GM19193 (cell line): ENCODE data around the gene DHX34.

Experiments used
- POLR2A ChIP-seq: IDR thresholded peaks from 4 replicates; pipeline ENCODE4 v1.6.1; 2011; ENCODE audit not compliant: insufficient read depth, insufficient read length; ENCODE audit errors: extremely low read depth

DHX34 gene

DNA sequence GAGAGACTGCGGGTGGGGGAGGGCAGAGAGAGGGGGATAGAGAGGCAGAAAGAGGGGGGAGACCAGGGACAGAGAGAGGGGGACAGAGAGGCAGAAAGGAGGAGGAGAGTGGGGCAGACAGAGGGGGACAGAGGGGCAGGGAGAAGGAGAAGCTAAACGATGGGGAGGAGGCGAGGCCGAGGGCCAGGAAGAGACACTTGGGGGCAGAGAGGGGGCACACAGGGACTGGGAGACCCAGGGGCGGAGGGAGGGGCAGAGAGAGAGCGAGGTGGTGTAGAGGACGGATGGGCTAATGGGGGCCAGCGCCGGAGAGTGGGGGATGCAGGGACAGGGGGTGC is 69.5 kb downstream of the DHX34 start:
- no peak for TF ChIP-seq POLR2A

DNA sequence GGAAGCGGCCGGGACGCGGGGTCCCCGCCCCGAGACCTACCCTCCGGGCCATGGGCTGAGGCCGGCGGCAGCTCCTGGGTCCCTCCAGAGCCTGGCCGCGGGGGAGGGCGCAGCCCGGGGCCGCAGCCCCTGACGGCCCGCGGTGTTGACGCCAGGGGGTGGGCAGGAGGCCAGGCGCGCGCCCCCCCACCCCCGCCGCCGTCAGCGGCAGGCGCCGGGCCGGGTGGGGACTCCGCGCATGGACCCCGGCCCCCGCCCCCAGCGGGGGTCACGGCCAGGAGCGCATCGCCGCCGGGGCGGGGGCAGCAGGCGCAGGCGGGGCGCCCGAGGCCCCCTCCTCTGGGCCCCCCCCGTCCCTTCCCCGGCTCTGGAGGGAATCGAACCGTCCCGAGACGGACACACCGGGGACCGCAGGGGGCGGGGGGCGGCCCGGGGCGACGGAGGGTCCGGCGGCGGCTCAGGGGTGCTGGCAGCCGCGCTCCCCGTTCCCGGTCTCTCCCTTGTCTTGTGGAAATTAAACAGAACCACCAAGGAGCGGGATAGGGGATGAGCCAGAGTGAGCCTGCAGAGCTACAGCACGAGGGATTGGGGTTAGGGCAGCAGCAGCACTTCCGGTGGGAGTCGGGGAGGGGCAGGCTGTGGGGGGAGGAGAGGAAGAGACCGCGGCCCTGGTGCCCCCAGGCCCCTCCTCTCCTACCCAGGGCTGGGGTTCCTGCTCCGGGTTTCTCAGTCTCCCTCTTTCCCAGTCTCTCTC is 70.1 kb downstream of the DHX34 start, which contains the start of gene MEIS3:
TSS of gene MEIS3 (minus strand) at position 498 of the 754 bp plus-strand sequence. CDS start at position 52, 446 bp downstream.
- TF ChIP-seq POLR2A: no peak

DNA sequence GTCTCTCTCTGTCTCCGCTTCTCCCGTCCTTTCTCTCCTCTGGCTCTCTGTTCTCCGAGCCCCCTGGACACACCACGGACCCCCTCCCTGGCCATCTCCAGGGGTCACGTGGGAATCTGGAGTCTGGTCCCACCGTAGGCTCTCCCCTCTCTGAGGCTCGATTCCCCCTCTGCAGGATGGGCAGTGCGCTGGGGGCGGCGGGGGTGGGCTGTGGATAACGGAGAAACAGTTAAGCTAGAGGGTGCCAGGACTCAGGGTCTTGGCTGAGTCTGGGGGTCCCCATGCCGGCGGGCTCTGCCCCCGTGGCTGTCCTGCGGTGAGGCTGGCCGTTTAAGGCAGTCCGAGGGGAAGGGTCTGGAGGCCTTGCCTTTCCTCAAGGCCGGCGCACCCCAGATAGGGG is 70.7 kb downstream of the DHX34 start:
- no peak for TF ChIP-seq POLR2A

DNA sequence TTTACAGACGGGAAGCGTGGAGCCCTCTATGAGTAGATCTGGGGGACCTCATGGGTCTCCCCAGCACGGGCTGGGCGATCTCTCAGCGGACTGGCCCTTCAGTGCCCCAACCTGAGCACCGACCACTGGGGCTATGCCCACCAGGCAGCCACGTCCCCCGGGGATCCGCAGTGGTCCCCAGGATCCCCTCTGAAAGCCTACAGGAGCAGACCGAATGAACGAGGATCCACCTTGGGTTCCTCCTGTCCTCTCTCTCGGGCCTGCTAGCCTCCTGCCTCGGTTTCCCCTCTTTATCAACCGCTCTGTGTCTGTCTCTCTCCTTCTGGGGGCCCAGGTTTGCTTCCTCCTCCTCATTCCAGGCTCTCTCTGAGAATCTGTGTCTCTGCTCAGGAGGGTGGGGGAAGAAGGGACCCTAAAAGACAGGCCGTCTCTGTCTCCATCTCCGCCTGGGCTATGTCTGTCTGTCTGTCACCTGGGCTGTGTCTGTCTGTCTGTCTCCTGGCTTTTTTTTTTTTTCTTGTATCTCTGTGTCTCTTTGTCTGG is 72.2 kb downstream of the DHX34 start:
- TF ChIP-seq POLR2A: no peak

DNA sequence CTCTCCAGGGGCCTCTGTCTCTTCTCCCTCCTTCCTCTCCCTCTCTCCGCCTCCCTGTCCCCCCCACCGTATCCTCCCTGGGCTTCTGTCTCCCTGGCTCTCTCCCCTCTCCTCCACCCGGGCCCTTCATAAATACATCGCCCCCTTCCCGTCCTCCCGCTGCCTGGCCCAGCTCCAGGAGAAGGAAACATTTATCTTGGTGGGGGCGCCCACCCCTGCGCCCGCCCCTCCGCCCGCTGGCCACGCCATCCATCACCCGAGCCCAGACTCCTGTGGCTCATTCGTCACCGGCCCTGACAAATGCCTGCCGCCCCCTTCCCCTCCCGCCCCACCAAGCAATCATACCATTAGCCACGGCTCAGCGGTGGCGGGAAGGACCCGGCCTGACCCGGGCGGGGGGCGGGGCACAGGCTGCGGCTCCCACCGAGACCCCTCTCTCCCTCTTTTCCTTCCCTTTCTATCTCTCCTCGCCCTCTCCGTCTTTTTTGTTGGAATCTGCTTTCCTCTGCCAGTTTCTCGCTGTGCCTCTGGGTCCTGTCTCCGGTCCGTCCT is 72.8 kb downstream of the DHX34 start:
- no peak for TF ChIP-seq POLR2A

DNA sequence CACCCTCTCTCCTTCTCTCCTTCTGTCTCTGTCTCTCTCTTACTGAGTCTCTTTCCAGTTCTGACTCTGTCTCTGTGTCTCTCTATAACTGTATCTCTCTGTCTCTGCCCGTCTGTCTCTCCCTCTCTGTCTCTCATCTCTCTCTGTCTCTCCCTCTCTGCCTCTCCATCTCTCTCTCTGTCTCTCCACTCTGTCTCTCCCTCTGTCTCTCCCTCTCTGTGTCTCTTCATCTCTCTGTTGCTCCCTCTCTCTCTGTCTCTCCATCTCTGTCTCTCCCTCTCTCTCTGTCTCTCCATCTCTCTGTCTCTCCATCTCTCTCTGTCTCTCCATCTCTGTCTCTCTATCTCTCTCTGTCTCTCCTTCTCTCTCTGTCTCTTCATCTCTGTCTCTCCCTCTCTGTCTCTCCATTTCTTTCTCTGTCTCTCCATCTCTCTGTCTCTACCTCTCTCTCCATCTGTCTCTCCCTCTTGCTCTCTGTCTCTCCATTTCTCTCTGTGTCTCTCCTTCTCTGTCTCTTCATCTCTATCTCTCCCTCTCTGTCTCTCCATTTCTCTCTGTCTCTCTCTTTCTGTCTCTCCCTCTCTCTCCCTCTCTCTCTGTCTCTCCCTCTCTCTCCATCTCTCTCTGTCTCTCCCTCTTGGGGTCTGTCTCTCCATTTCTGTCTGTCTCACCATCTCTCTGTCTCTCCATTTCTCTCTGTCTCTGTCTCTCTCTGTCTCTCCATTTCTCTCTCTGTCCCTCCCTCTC is 73.5 kb downstream of the DHX34 start:
- no peak for TF ChIP-seq POLR2A

DNA sequence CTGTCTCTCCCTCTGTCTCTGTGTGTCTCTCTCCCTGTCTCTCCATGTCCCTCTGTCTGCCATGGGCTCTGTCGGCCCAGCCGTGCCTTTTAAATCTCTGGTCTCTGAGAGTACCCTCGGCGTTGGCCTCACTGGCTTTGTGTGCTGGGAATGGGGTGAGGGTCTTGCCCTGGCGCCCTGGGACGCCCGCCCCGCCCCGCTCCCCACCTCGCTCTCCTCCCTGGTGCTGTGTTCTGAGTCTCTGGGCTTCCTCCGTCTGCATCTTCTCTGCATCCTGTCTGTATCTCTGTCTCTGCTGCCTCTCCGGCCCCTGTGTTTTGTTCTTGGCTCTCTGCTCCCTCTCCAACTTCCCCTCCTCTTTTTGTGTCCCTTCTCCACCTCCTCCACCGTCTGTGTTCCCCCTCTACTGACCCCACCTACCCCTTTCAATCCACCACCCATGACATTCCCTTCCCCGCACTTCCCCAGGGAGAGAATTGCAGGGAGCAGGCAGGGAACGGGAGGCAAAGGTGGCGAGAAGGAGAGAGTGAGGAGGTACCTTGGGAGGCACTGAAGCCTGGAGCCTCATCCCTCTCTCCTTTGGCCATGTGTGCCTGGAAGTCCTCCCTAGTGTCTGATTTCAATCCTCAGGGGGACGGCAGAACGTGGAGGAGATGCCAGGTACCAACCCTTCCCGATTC is 74.2 kb downstream of the DHX34 start:
- no peak for TF ChIP-seq POLR2A

DNA sequence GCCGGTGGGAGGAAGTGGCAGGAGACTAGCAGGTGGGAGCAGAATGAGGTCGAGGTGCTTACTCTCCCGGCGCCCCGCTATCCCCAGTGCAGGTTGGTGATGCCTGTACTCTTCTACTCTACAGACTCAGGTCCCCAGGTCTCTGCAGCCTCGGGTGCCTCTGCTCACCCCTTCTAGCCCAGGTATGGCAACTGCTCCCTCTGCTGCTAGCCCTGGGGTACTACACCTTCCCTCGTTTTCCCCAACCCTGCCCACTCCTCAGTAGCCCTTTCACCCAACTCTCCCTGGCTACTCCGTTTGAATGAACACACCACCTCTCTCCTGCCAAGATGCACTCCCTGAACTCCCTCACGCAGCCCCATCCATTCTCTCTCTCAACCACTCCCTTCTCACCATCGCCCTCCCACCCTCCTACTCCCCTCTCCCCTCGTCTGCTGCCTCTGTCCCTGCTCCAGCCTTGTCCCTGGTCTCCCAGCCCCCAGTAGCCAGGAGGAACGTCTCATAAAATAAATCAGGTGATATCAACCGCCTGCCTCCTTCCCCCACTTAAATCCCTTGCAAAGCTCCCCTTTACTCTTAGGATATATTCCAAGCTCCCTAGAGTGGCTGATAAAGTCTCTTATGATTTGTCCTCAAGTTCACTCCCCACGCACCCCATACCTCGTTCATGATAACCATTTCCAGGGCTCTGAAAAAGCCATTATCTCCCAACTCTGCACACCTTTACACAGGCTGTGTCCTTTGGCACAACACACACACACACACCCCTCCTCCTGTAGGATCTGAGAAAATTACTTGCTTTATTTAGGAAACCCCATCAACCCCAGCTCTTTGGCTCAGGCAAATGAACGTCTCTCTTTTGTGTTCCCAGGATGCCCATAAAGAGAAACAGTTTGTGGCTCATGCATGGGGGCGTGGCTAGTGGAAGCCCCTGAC is 78.4 kb downstream of the DHX34 start:
- TF ChIP-seq POLR2A: no peak

DNA sequence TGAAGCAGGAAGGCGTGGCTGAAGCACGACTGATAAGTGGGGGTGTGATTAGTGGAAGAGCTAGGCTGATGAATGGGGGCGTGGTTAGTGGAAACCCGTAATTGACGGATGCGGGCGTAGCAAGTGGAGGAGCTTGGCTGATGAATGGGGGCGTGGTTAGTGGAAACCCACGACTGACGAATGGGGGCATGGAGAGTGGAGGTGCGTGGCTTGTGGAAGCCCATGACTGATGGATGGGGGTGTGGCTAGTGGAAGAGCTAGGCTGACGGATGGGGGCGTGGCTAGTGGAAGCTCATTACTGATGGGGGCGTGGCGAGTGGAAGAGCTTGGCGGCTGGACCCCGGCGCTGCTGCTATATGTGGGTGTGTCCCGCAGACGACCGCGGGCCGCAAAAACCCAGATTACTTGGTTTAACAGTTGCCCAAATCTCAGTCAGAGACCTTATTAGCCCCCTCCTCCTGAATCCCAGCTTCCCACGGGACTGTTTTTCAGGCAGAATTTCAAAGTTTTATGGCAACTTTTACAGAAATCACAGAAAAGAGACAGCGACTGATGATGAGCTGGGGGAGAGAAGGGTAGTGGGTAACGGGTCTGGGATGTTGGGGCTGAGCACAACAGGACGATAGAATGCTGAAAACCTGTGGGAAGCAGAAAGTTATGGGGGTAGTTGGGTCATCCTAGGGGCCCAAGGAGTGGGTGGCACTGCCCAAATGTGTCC is 79.2 kb downstream of the DHX34 start:
- TF ChIP-seq POLR2A: no peak

DNA sequence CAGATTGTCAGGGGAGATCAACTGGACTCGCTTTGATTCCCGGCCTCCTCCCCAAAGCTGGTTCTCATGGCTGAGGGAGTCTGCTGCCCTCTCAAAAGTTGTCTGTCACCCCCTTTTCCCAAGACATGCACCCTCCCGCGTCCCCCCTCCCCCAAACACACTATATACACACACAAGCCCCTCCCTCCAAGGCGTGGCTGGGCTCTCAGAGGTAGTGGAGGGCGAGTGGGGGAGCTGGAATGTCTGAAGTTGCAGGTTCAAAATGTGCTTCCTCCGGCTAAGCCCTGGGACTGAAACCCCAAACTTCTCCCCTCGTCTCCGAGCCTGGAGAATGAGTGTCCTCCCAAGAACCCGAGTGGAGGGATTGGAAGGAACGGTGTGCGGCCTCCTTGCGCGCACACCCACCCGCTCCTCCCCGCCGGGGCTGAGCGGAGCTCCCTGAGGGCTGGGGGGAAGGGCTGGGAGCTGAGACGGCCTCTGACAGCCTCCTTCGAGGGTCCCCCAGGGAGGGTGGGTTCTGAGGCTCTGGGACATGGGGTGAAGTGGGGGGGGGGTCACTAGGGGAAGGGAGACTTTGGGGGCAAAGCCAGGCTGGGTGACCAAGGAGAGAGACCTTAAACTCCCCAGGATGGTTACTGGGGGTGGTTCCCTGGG is 80.2 kb downstream of the DHX34 start:
- no peak for TF ChIP-seq POLR2A

DNA sequence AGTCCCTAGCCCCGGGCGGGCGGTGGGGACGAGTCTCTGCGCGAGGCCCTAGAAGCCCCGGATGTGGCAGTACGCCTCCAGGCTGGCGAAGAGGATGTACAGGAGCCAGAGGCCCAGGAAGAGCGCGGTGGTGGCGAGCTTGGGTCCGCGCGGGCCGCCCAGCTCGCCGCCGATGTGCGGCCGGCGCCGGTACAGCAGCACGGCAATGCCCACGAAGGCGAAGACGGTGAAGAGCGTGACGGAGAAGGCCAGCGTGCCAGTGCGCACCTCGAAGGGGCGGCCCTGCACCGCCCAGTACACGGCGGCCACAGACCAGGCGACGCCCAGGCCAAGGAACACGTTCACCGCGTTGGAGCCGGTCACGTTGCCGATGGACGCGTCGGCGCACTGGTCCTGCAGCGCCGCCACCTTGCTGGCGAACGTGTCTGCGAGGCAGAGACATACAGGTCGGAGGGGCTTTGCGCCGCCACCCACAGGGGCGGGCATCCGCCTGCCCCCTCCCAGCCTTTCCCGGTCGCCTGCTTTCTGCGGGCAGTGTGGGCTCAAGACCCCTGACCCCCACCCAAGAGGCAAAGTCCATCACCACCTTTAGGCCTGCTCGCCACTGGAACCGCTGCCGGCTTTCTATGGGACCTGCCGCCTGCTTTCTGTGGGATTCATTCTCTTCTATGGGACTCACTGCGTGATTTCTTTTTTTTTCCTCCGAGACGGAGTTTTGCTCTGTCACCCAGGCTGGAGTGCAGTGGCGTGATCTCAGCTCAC is 81.1 kb downstream of the DHX34 start:
- no peak for TF ChIP-seq POLR2A

DNA sequence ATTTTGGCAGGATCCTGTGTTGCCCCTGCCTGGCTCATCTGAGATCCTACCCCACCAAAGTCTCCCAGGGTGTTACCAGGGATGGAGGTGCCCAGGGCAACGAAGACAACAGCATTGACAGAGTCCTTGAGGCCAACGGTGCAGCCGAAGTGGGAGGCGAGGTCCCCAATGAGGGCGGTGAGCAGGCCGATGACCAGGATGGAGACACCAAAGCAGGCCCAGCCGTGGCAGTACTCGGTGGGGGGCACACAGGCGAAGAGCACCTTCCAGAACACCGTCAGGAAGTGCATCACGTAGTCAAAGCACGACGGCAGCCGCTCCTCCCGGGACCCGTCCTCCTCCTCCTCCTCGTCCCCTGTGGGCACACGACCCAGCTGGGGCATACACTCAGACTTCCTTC is 83.0 kb downstream of the DHX34 start:
- TF ChIP-seq POLR2A: no peak
